Mucosa of descending colon (tissue), 3 donors: Measurements from ENCODE around the gene CFTR. TPM values are rescaled to one million over a fixed set of nuclear protein-coding genes. Genes with fewer than 3 reads are reported as not detected.

ENCODE experiments used
- ATAC-seq: fragments of 200-7000 bp; cut with Tn5 transposase; one replicate; pipeline ENCODE4 v1.9.1; 2020; ENCODE audit warnings: mild to moderate bottlenecking, moderate library complexity
- DNase-seq, 3 donors: peaks; one replicate each; pipeline ENCODE4 v3.0.0-alpha.2; 2020
- H3K36me3 ChIP-seq: fragments of 200-600 bp; one replicate; pipeline ENCODE4 v1.8.0; 2021; ENCODE audit warnings: low read depth, mild to moderate bottlenecking
- H3K4me1 ChIP-seq: fragments of 200-600 bp; one replicate; pipeline ENCODE4 v1.8.0; 2021; ENCODE audit warnings: low read depth, mild to moderate bottlenecking
- H3K4me3 ChIP-seq: fragments of 200-600 bp; one replicate; pipeline ENCODE4 v1.8.0; 2021; ENCODE audit warnings: mild to moderate bottlenecking
- H3K9me3 ChIP-seq: fragments of 200-600 bp; one replicate; pipeline ENCODE4 v1.8.0; 2021; ENCODE audit warnings: mild to moderate bottlenecking
- intact Hi-C, 2 donors: fragments of 100-400 bp; cut with DNase I in 1 of 2; cut with micrococcal nuclease in 1 of 2; formaldehyde crosslinking; loops; one replicate each; pipeline versions ENCODE4 v1.11.0 to v1.11.1; 2022; cut with DNase I, micrococcal nuclease
- total RNA-seq, 3 donors: library from RNA; stranded (reverse); fragmentation: NEBNext Ultra II Directional in 2 of 3; extraction: Animal tissue kit (Norgen Biotek cat#: 25700) in 2 of 3; gene quantifications; one replicate each; pipeline versions ENCODE4 v1.2.1 to v1.2.4, GENCODE V29; 2021 to 2023
- TF ChIP-seq, protein P1 (sequence below): fragments of 200-600 bp; IDR thresholded peaks from one replicate; pipeline ENCODE4 v1.8.0; 2022; ENCODE audit warnings: antibody characterized with exemption, mild to moderate bottlenecking
- donor health status: DM: no; HTN: no; CAD: no; lungs with moderate emphysema.
- donor health status: DM: no; HTN: no; CAD: no.
- donor health status: DM: no; HTN: yes; CAD: no.

CFTR gene
- total RNA-seq, 3 donors from 2014 or later = 85.9 to 176 (median 94.9) TPM

DNA sequence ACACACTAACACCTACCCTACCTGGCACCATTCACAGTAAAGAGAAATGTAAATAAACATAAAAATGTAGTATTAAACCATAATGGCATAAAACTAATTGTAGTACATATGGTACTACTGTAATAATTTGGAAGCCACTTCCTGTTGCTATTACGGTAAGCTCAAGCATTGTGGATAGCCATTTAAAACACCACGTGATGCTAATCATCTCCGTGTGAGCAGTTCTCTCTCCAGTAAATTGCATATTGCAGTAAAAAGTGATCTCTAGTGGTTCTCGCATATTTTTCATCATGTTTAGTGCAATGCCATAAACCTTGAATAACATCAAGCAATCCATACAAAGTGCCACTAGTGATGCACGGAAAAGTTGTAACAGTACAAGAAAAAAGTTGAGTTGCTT, 75.4 kb downstream of the CFTR start:
- no peak overlapping the region for H3K4me3 ChIP-seq
- H3K36me3 ChIP-seq = no peaks in the 10 kb centered on the region
- intact Hi-C loops = no loop called here
- peak in 1 of 3 donors; percentile 54 for DNase-seq
- no peaks in the 10 kb centered on the region for H3K9me3 ChIP-seq
- H3K4me1 ChIP-seq = peaks cover 2% of the 10 kb centered on the region
- TF ChIP-seq, protein P1, sequence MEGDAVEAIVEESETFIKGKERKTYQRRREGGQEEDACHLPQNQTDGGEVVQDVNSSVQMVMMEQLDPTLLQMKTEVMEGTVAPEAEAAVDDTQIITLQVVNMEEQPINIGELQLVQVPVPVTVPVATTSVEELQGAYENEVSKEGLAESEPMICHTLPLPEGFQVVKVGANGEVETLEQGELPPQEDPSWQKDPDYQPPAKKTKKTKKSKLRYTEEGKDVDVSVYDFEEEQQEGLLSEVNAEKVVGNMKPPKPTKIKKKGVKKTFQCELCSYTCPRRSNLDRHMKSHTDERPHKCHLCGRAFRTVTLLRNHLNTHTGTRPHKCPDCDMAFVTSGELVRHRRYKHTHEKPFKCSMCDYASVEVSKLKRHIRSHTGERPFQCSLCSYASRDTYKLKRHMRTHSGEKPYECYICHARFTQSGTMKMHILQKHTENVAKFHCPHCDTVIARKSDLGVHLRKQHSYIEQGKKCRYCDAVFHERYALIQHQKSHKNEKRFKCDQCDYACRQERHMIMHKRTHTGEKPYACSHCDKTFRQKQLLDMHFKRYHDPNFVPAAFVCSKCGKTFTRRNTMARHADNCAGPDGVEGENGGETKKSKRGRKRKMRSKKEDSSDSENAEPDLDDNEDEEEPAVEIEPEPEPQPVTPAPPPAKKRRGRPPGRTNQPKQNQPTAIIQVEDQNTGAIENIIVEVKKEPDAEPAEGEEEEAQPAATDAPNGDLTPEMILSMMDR = no peak
- peak; percentile 94 for ATAC-seq

DNA sequence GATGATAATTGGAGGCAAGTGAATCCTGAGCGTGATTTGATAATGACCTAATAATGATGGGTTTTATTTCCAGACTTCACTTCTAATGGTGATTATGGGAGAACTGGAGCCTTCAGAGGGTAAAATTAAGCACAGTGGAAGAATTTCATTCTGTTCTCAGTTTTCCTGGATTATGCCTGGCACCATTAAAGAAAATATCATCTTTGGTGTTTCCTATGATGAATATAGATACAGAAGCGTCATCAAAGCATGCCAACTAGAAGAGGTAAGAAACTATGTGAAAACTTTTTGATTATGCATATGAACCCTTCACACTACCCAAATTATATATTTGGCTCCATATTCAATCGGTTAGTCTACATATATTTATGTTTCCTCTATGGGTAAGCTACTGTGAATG, 79.6 kb downstream of the CFTR start:
- ATAC-seq = no peak
- intact Hi-C loops = no loop called here

DNA sequence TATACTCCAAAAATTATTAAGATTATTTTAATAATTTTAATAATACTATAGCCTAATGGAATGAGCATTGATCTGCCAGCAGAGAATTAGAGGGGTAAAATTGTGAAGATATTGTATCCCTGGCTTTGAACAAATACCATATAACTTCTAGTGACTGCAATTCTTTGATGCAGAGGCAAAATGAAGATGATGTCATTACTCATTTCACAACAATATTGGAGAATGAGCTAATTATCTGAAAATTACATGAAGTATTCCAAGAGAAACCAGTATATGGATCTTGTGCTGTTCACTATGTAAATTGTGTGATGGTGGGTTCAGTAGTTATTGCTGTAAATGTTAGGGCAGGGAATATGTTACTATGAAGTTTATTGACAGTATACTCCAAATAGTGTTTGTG, 80.2 kb downstream of the CFTR start:
- ATAC-seq (no peak), DNase-seq (no peak)
- TF ChIP-seq, protein P1 = no peak
- intact Hi-C loops = no loop called here
- no peaks in the 10 kb centered on the region for H3K36me3 ChIP-seq
- H3K4me1 ChIP-seq = peaks cover 2% of the 10 kb centered on the region
- no peak overlapping the region for H3K4me3 ChIP-seq
- H3K9me3 ChIP-seq = no peaks in the 10 kb centered on the region

More for the DNA sequence above, 79.6 kb downstream of the CFTR start:
- DNase-seq = no peak
- Histone ChIP-seq H3K4me1 (peaks cover 2% of the 10 kb centered on the region), H3K4me3 (no peak overlapping the region), H3K36me3 (no peaks in the 10 kb centered on the region), H3K9me3 (no peaks in the 10 kb centered on the region)
- TF ChIP-seq, protein P1 = no peak

DNA sequence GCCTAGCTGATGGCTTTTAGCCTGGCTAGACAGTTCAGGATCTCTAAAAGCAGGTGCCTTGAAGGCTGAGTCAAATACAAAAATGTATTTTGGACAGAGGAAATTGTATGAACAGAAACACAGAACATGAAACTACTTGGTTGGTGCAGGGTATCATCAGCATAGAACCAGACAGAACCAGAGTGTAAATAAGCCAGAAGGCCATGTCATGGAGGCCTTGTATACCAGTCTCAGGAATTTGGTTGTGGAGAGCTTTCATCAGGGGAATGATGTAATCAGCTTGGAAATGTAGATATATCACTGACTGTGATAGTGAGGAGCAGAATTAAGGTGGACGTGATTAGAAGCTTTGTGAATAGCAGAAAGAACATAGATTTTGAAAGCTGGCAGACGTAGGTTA, 82.9 kb downstream of the CFTR start:
- no peak overlapping the region for H3K4me3 ChIP-seq

DNA sequence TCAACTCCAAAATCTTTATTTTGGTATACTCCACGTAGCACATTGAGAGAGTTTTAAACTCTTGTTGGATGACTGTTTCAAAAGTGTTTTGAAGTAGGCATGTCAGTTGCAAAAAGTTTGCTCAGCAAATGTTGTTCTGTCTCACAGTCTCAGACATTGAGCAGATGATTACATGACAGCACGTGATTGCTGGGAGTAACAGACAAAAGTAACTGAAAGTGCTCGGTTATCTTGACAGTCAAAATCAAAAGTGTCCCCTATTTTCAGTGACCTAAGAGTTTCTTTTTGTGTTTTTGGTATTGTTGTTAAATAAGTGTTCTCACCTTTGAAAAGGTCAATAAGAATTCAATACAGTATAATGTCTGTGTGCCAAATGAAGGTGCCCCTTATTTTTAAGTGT, 84.3 kb downstream of the CFTR start:
- TF ChIP-seq, protein P1 = no peak
- no peaks in the 10 kb centered on the region for H3K9me3 ChIP-seq
- intact Hi-C loops = no loop called here
- H3K4me3 ChIP-seq = no peak overlapping the region
- ATAC-seq (no peak), DNase-seq (no peak)
- no peaks in the 10 kb centered on the region for H3K36me3 ChIP-seq
- no peaks in the 10 kb centered on the region for H3K4me1 ChIP-seq

More for the DNA sequence above, 82.9 kb downstream of the CFTR start:
- Histone ChIP-seq H3K4me1 (no peaks in the 10 kb centered on the region), H3K36me3 (no peaks in the 10 kb centered on the region), H3K9me3 (no peaks in the 10 kb centered on the region)
- TF ChIP-seq, protein P1 = no peak
- intact Hi-C loops = no loop called here
- no peak for ATAC-seq
- DNase-seq = no peak

DNA sequence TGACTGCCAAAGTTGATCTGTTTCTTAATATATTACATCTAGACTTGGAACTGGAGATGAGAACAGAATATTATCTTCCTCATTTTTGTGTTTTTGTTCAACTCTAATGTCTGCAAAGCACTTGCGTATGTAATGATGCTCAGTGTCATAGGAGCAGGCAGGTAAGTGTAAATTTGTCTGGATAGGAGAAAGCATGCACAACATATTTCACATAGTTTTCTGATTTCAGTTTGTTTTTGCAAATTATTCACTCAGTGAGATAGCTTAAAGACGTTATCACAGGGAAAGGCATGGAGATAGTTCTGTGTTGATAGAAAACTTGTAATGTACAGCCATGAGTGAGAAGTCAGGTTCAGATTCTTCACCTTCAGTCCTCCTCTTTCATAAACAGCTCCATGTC, 84.8 kb downstream of the CFTR start:
- ATAC-seq (no peak), DNase-seq (no peak)
- Histone ChIP-seq H3K4me3 (no peak overlapping the region), H3K4me1 (no peaks in the 10 kb centered on the region), H3K36me3 (no peaks in the 10 kb centered on the region), H3K9me3 (no peaks in the 10 kb centered on the region)
- TF ChIP-seq, protein P1 = no peak
- intact Hi-C loops = no loop called here
